GM12864 (cell line): ENCODE data around the gene GCLM.

ENCODE experiments used
- DNase-seq: peaks from one replicate; pipeline ENCODE4 v3.0.0-alpha.2; 2011; ENCODE audit warnings: low read depth
- H3K4me3 ChIP-seq: 2 replicates; pipeline ENCODE4 v1.5.1; 2011; ENCODE audit warnings: mild to moderate bottlenecking, low read depth, low read length, control low read depth
- TF ChIP-seq, protein P1 (sequence below): IDR thresholded peaks from 2 replicates; pipeline ENCODE4 v1.5.1; 2011; ENCODE audit warnings: low read depth, mild to moderate bottlenecking, moderate library complexity, low read length, control low read depth, inconsistent platforms; ENCODE audit errors: missing control alignments

GCLM gene

DNA sequence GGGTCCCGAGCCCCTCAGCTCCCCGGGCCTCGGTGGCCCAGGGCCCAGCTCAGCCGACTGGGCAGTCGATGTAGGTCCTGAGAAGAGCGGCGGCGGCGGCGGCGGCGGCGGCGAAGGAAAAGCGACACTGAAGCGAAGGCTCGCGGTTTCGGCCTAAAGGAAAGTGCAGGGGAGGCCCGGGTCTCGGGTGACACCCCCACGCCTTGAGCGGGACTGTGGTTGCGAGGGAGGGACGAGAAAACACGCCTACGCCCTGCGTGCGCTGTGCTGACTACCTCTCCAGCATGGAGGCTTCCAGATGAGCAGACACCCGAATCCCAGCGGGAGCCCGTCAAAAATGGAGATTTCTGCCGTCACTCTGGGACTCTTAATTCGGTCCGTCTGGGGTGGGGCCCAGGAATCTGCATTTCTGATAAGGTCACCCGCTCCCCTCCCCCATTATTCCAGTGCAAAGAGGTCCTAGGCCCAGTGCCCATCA is 61.4 kb downstream of the GCLM start:
- peak overlapping the region; percentile 75 for H3K4me3 ChIP-seq
- DNase-seq: no peak
- TF ChIP-seq, protein P1, sequence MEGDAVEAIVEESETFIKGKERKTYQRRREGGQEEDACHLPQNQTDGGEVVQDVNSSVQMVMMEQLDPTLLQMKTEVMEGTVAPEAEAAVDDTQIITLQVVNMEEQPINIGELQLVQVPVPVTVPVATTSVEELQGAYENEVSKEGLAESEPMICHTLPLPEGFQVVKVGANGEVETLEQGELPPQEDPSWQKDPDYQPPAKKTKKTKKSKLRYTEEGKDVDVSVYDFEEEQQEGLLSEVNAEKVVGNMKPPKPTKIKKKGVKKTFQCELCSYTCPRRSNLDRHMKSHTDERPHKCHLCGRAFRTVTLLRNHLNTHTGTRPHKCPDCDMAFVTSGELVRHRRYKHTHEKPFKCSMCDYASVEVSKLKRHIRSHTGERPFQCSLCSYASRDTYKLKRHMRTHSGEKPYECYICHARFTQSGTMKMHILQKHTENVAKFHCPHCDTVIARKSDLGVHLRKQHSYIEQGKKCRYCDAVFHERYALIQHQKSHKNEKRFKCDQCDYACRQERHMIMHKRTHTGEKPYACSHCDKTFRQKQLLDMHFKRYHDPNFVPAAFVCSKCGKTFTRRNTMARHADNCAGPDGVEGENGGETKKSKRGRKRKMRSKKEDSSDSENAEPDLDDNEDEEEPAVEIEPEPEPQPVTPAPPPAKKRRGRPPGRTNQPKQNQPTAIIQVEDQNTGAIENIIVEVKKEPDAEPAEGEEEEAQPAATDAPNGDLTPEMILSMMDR: no peak

DNA sequence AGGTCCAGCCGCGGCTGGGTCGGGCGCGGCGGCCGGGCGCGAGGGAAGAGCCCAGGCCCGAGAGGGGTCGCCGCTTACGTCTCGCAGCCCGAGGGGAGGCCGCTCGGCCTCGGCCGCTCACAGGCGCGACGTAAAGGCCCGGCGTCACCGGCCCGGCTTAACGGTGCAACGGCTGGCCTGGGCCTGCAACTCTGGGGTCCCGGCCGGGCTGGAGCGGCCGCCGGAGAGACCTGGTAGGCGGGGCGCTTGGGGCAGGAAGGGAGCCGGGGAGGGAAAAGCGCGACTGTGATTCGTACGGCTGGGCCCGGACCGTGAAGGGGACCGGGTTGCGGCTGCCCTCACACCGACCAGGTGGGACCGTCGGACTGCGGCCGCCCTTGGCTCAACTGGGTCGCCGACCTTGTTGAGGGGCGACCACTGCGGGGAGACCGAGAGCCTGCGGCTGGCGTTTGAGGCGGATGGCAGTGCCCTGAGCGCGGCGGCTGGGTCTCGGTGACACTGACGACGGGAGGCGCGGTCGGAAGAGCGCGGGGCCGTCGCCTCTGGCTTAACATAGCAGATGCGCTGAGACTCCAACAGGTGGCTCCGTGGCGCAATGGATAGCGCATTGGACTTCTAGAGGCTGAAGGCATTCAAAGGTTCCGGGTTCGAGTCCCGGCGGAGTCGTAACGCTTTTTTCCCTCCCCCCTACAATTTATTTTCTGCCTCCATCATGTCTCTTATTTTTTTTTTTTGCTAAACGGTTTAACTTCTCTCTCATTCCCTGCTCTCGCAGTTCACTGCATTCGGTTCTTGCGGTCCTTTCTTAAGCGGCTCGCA is 62.0 kb downstream of the GCLM start:
- peak overlapping the region; percentile 86 for H3K4me3 ChIP-seq
- peak; percentile 75 for DNase-seq
- TF ChIP-seq, protein P1: no peak

DNA sequence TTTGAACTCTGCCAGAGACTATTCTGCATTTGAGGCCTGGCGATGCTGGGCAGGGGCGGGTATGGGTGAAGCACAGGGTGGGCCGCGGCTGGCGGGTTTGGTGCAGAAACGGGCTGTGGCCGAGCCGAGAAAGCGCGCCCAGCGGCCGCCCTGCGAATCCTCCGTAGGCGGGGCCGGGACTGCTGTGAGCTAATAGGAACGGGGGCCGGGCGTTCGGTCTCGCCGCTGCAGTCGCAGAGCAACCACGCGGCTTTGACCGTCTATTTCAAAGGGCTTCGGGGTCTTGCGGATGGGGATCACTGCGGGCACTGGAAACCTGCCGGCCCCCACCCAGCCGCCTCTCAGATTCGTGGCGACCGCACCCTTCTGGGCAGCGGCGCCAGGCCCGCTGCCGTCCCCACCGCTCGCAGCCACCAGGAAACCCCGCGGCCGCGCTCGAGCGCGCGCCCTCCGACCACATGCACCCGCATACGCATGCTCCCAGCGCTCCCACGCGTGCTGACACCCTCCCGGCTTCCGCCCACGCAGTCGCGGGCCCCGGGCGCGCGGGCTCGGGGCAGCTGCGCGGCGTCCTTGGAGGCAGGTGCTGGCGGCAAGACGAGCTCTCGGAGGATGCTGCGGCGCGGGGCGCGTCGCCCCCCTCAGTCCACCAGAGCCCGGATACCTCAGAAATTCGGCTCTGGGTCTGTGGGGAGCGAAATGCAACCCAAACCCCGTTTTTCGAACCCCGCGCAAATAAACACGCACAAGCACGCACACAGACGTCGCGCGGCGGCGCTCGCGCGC is 62.8 kb downstream of the GCLM start:
- peak overlapping the region; percentile 86 for H3K4me3 ChIP-seq
- TF ChIP-seq, protein P1: peak; percentile 34
- peak; percentile 42 for DNase-seq

DNA sequence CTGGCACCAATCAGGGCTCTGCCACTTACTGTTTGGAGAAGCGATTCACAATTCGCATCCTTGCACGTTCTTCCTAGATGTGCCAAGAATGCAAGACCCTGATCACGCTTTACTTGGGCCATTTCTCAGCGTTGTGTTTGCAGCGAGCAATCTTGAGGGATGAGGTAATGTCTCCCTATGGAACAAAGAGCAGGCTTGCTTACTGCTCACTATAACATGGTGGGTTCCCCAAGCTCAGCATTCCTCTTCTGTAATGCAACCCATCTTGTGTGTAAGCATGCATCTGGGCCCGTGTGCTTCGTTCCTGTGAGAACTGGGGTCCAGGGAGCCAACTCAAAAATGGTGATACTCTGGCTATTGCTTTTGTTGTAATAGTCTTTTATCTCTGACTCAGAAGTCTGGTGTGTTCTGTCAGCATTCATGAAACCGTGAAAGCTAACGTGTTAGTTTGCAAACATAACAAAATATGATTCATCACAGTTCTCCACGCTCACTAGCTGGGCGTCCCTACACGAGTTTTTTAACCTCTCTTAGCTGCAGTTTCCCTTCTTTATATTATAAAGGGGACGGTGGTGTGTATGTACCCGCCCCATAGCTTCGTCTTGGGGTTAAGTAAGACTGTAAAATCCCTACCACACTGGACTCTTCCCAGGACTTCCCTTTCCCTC is 63.6 kb downstream of the GCLM start:
- TF ChIP-seq, protein P1: no peak
- peak overlapping the region; percentile 86 for H3K4me3 ChIP-seq
- no peak for DNase-seq

DNA sequence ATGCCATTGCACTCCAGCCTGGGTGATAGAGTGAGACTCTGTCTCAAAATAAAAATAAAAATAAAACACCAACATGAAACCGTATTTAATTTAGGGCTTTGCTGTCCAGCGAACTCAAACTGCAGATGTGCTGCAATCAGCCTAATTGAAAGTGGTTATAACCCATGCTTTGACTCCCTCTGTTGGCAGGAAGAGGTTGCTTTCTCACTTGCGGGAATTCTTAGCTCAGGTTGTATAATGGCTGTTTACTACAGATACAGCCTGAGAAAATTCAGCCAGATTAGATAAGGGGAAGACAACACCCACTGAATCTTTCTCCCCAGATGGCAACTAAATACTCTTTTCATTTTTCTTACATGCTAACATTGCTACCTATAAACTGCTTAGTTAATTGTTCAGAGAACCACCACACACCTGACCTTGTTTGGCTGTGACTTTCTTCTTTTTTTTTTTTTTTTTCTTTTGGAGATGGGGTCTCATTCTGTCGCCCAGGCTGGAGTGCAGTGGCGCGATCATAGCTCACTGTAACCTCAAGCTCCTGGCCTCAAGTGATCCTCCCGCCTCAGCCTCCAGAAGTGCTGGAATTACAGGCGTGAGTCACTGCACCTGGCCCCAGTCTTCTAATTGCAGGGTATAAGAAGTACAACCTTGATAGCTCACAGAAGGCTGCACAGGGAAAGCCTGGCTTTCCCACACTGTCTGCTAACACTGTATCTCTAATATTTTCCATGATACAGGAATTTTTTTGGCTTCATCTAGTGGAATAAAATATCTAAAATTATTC is 64.8 kb downstream of the GCLM start:
- H3K4me3 ChIP-seq: no peak overlapping the region
- TF ChIP-seq, protein P1: peak; percentile 77
- DNase-seq: peak; percentile 39
